ENCODE measurements around the gene EGLN2.
"Not testable (repeated sequence)": the region's sequence is repeated elsewhere in the genome, so short reads cannot be mapped to it uniquely, and the experiment has no call there.

Gene EGLN2

DNA sequence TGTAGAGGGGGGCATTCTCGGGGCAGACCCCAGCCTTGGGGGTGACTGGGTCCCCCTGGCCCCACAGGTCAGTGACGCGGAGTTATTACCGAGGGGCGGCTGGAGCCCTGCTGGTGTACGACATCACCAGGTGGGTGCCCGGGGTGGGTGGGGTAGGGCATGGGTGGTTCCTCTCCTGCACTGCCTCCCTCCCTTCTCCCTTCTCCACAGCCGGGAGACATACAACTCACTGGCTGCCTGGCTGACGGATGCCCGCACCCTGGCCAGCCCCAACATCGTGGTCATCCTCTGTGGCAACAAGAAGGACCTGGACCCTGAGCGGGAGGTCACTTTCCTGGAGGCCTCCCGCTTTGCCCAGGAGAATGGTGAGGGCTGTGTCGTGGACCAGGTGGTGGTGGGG lies 15.3 kb upstream of the EGLN2 start:
- H3K36me3 Mint-ChIP-seq, result peaks cover 47% of the 10 kb centered on the region

DNA sequence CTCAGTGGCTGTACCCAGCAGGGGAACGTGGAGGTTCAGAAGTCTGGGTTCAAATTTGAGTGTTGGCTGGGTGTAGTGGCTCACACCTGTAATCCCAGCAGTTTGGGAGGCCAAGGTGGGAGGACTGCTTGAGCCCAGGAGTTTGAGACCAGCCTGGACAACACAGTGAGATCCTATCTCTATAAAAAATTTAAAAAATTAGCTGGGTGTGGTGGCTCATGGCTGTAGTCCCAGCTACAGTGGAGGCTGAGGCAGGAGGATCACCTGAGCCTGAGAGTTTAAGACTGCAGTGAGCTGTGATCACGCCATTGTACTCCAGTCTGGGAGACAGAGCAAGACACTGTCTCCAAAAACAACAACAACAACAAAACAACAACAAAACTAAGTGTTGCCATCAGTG lies 14.8 kb upstream of the EGLN2 start:
- Mint-ChIP-seq H3K36me3 (peaks cover 46% of the 10 kb centered on the region), H3K4me1 (peaks cover 34% of the 10 kb centered on the region)
- not testable (repeated sequence) for H3K9me3 Mint-ChIP-seq; H3K4me3 Mint-ChIP-seq; DNase-seq (ENCODE audit: low spot score in 2 of 2); ATAC-seq (ENCODE audit: low read depth); H3K27me3 Mint-ChIP-seq; H3K27ac Mint-ChIP-seq

More for the DNA sequence above, 15.3 kb upstream of the EGLN2 start:
- H3K9me3 Mint-ChIP-seq, result no peaks in the 10 kb centered on the region
- no peaks in the 10 kb centered on the region for H3K27me3 Mint-ChIP-seq
- no peak overlapping the region for H3K4me3 Mint-ChIP-seq
- H3K27ac Mint-ChIP-seq, result no peak overlapping the region
- peaks cover 37% of the 10 kb centered on the region for H3K4me1 Mint-ChIP-seq
- DNase-seq (ENCODE audit: low spot score in 2 of 2), result no peak
- no peak for ATAC-seq (ENCODE audit: low read depth)

DNA sequence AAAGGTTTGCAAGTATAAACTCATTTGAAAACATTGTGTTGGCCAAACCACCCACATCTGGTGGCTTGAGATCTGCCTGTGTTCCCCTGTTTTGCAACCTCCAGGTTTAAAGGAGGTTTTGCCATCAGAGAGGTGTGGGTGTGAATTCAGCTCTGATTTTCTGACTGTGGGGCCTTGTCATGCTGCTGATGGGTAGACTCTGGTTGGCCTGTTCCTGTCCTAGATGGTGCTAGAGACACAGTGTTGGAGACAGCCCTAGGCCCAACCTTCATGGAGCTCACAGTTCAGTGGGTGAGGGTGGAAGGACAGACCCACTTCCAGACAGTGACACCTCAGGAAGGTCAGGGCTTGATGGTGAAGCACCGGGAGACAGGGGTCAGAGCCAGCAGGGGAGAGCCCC lies 13.5 kb upstream of the EGLN2 start:
- DNase-seq (ENCODE audit: low spot score in 2 of 2) (no peak), ATAC-seq (ENCODE audit: low read depth) (no peak)
- no peak overlapping the region for H3K4me3 Mint-ChIP-seq
- H3K36me3 Mint-ChIP-seq, result peaks cover 48% of the 10 kb centered on the region
- no peaks in the 10 kb centered on the region for H3K27me3 Mint-ChIP-seq
- H3K4me1 Mint-ChIP-seq, result peaks cover 25% of the 10 kb centered on the region
- no peaks in the 10 kb centered on the region for H3K9me3 Mint-ChIP-seq
- H3K27ac Mint-ChIP-seq, result no peak overlapping the region

DNA sequence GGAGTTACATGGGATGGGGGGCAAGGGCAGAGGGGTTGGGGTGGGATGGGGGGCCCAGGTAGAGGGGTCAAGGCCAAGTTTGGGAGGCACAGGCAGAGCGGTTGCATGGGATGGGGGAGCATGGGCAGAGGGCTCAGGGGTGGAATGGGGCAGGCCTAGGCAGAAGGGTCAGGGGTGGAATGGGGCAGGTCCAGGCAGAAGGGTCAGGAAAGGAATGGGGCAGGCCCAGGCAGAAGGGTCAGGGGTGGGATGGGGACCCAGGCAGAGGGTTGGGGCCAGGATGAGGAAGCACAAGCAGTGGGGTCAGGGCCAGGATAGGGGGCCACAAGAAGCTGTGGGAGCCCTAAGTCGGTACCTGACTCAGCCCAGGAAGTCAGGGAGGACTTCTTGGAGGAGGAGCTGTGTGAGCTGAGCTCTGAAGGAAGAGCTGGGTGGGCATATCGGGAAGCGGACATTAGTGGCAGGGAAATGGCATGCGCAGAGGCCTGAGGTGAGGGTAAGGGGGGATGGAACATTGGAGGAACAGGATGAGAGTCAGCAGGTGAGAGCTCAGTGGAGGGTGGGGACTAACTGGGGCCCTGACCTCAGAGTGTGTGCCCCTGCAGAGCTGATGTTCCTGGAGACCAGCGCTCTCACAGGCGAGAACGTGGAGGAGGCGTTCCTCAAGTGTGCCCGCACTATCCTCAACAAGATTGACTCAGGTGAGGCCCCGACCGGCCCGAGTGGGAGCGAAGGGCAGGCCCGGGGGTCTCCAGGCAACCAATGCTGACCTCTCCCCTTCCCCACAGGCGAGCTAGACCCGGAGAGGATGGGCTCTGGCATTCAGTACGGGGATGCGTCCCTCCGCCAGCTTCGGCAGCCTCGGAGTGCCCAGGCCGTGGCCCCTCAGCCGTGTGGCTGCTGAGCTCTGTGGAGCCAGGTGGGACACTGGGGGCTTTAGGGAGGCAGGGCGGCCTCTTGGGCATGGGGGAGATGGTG lies 12.6 kb upstream of the EGLN2 start:
- ATAC-seq (ENCODE audit: low read depth) (no peak), DNase-seq (ENCODE audit: low spot score in 2 of 2) (no peak)
- Mint-ChIP-seq H3K9me3 (no peaks in the 10 kb centered on the region), H3K4me1 (peaks cover 22% of the 10 kb centered on the region), H3K27ac (peak overlapping the region; percentile 70), H3K27me3 (no peaks in the 10 kb centered on the region), H3K36me3 (peaks cover 46% of the 10 kb centered on the region), H3K4me3 (no peak overlapping the region)

DNA sequence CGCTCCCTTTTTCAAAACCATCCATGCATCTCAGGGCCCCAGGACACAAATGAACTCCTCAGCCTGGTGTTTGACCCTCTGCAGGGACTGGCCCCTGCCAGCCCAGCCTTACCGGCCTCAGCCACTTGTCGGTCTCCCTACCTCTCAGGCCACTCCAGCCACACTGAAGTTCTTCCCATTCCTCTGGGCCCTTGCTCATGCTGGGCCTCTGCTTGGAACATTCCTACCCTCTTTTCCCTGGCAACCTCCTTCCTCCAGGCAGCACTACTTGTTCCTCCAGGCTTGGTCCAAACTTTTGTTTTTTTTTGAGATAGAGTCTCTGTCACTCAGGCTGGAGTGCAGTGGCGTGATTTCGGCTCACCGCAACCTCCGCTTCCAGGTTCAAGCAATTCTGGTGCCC lies 7.6 kb upstream of the EGLN2 start:
- H3K27me3 Mint-ChIP-seq, result no peaks in the 10 kb centered on the region
- peaks cover 30% of the 10 kb centered on the region for H3K36me3 Mint-ChIP-seq
- no peak overlapping the region for H3K4me3 Mint-ChIP-seq
- ATAC-seq (ENCODE audit: low read depth) (no peak), DNase-seq (ENCODE audit: low spot score in 2 of 2) (no peak)
- H3K4me1 Mint-ChIP-seq, result peaks cover 12% of the 10 kb centered on the region
- no peak overlapping the region for H3K27ac Mint-ChIP-seq
- H3K9me3 Mint-ChIP-seq, result no peaks in the 10 kb centered on the region

DNA sequence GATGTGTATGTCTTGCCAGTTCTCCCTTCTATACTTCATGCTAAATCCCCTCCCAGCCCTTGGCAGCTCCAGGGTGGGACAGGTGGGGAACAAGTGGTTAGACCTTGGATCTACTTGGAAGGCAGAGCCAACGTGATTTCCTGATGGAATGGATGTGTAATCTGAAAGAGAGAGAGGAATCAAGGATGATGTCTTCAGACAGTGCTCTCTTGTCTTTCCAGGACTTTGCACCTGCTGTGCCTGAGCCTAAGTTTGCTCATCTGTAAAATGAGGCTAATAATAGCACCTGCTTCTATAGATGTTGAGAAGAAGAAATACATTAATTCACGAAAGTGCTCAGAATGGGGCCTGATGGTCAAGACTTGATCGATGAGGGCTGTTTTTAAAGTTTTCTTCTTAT lies 7.0 kb upstream of the EGLN2 start:
- Mint-ChIP-seq H3K4me1 (peaks cover 14% of the 10 kb centered on the region), H3K4me3 (no peak overlapping the region), H3K9me3 (no peaks in the 10 kb centered on the region), H3K27me3 (no peaks in the 10 kb centered on the region), H3K27ac (peak overlapping the region; percentile 72), H3K36me3 (peaks cover 25% of the 10 kb centered on the region)
- ATAC-seq (ENCODE audit: low read depth) (no peak), DNase-seq (ENCODE audit: low spot score in 2 of 2) (no peak)

DNA sequence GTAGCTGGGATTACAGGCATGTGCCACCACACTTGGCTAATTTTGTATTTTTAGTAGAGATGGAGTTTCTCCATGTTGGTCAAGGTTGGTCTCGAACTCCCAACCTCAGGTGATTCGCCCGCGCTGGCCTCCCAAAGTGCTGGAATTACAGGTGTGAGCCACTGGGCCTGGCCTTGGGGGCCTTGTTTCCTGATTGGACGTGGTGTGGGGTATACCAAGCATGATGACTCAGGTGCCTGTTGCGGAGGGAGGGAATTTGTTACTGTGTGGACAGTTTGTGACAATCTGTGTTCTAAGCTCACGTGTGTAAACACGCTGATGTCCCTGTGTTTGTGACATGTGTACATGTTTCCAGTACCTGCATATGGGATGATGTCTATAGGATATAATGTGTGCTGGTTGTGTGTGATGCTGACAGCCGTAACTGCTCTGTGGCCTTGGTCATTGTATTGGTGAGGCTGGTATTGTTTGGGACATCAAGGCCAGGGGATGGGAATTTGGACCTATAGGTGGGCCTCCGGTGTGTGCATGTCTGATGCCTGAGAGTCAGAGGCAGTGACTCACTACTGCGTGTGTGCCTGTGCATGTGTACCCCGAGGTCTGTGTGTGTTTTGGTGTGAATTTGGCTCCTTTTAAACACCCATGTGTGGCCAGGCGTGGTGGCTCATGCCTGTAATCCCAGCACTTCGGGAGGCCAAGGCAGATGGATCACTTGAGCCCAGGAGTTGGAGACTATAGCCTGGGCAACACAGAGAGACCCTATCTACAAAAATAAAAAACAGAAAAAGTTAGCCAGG lies 1.6 kb upstream of the EGLN2 start:
- H3K4me1 Mint-ChIP-seq, result peaks cover 39% of the 10 kb centered on the region
- peak overlapping the region; percentile 35 for H3K4me3 Mint-ChIP-seq
- H3K36me3 Mint-ChIP-seq, result peaks cover 16% of the 10 kb centered on the region

DNA sequence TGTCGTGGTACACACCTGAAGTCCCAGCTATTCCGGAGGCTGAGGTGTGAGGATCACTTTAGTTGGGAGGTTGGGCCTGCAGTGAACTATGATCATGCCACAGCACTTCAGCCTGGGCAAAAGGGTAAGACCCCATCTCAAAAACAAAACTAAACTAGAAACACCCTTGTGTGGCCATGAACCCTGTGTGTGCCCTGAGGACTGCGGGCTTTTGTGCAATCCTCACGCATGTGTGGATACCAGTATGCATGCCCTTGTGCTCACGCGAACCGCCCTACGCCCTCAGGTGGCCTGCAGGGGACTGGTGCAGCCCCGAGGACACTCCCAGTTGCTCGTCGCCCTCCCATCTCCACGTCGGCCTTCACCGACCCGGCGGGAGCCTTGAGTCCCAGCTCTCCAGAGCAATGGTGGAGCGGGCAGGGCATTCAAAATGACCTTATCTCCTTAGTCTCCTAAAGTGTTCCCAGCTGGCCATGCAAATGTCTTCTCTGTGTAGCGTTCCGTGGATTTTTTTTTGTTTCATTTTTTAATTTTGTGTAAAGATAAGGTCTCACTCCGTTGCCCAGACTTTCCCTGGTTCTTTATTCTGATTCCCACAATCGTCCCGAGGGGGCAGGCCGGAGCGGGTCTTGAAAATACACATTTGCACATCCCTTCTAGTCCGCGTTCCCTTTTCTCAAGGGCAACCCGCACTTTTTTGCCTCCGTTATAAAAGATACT lies 868 bp upstream of the EGLN2 start:
- no peaks in the 10 kb centered on the region for H3K27me3 Mint-ChIP-seq
- DNase-seq (ENCODE audit: low spot score in 2 of 2), result peak in 1 of 2 donors; percentile 68
- peak; percentile 27 for ATAC-seq (ENCODE audit: low read depth)
- peaks cover 15% of the 10 kb centered on the region for H3K36me3 Mint-ChIP-seq
- H3K27ac Mint-ChIP-seq, result peak overlapping the region; percentile 94
- peak overlapping the region; percentile 93 for H3K4me3 Mint-ChIP-seq
- no peaks in the 10 kb centered on the region for H3K9me3 Mint-ChIP-seq
- H3K4me1 Mint-ChIP-seq, result peaks cover 45% of the 10 kb centered on the region

More for the DNA sequence above, 1.6 kb upstream of the EGLN2 start:
- no peaks in the 10 kb centered on the region for H3K9me3 Mint-ChIP-seq
- no peaks in the 10 kb centered on the region for H3K27me3 Mint-ChIP-seq
- ATAC-seq (ENCODE audit: low read depth), result no peak
- peak overlapping the region; percentile 94 for H3K27ac Mint-ChIP-seq
- no peak for DNase-seq (ENCODE audit: low spot score in 2 of 2)

DNA sequence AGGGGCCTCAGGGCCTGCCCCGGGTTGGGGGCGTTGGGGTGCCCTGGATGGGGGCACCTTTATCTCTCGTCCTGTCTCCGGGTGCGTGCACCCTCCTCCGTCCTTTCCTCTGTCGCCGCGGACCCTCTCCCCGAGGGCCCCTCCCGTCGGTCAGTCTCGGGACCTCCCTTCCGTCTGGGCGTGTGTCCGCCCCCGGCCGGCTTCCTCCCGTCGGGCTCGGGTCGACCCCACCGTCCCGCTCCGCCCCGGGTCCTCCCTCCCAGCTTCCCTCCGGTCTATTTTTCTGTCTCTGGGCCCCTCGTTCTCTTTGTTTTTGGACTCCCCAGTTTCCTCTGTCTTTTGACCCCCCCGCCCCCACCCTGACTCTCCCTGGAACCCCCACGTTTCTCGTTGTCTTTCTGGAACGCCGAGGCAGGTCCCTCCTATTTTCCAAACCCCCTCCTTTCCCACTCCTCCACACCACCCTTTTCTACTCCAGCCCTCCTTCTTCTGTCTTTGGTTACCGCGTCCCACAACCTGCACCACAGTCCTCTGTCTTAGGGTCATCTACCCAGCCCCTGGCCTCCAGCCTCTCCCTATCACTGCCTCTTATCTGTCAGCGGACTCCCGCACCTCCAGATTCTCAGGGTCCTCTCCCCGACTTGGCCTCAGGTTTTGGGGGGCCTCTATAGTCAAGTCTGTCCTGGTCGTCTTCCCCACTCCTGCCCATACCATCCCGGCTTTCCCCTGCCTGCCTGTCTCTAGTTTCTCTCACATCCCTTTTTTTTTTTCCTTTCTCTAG lies 757 bp downstream of the EGLN2 start:
- H3K27ac Mint-ChIP-seq, result peak overlapping the region; percentile 94
- peak overlapping the region; percentile 99 for H3K4me3 Mint-ChIP-seq
- peaks cover 19% of the 10 kb centered on the region for H3K36me3 Mint-ChIP-seq
- DNase-seq (ENCODE audit: low spot score in 2 of 2) (no peak), ATAC-seq (ENCODE audit: low read depth) (no peak)
- H3K9me3 Mint-ChIP-seq, result no peaks in the 10 kb centered on the region
- H3K27me3 Mint-ChIP-seq, result no peaks in the 10 kb centered on the region
- peaks cover 60% of the 10 kb centered on the region for H3K4me1 Mint-ChIP-seq

DNA sequence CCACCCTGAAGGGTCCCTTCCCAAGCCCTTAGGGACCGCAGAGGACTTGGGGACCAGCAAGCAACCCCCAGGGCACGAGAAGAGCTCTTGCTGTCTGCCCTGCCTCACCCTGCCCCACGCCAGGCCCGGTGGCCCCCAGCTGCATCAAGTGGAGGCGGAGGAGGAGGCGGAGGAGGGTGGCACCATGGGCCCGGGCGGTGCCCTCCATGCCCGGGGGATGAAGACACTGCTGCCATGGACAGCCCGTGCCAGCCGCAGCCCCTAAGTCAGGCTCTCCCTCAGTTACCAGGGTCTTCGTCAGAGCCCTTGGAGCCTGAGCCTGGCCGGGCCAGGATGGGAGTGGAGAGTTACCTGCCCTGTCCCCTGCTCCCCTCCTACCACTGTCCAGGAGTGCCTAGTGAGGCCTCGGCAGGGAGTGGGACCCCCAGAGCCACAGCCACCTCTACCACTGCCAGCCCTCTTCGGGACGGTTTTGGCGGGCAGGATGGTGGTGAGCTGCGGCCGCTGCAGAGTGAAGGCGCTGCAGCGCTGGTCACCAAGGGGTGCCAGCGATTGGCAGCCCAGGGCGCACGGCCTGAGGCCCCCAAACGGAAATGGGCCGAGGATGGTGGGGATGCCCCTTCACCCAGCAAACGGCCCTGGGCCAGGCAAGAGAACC lies 1.5 kb downstream of the EGLN2 start:
- Mint-ChIP-seq H3K9me3 (no peaks in the 10 kb centered on the region), H3K4me3 (peak overlapping the region; percentile 99), H3K36me3 (peaks cover 20% of the 10 kb centered on the region), H3K27ac (peak overlapping the region; percentile 94), H3K27me3 (no peaks in the 10 kb centered on the region), H3K4me1 (peaks cover 64% of the 10 kb centered on the region)
- ATAC-seq (ENCODE audit: low read depth) (no peak), DNase-seq (ENCODE audit: low spot score in 2 of 2) (no peak)

DNA sequence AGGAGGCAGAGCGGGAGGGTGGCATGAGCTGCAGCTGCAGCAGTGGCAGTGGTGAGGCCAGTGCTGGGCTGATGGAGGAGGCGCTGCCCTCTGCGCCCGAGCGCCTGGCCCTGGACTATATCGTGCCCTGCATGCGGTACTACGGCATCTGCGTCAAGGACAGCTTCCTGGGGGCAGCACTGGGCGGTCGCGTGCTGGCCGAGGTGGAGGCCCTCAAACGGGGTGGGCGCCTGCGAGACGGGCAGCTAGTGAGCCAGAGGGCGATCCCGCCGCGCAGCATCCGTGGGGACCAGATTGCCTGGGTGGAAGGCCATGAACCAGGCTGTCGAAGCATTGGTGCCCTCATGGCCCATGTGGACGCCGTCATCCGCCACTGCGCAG lies 2.0 kb downstream of the EGLN2 start:
- Mint-ChIP-seq H3K27ac (no peak overlapping the region), H3K4me3 (peak overlapping the region; percentile 99), H3K4me1 (peaks cover 64% of the 10 kb centered on the region), H3K9me3 (no peaks in the 10 kb centered on the region), H3K27me3 (no peaks in the 10 kb centered on the region), H3K36me3 (peaks cover 20% of the 10 kb centered on the region)
- no peak for ATAC-seq (ENCODE audit: low read depth)
- no peak for DNase-seq (ENCODE audit: low spot score in 2 of 2)

DNA sequence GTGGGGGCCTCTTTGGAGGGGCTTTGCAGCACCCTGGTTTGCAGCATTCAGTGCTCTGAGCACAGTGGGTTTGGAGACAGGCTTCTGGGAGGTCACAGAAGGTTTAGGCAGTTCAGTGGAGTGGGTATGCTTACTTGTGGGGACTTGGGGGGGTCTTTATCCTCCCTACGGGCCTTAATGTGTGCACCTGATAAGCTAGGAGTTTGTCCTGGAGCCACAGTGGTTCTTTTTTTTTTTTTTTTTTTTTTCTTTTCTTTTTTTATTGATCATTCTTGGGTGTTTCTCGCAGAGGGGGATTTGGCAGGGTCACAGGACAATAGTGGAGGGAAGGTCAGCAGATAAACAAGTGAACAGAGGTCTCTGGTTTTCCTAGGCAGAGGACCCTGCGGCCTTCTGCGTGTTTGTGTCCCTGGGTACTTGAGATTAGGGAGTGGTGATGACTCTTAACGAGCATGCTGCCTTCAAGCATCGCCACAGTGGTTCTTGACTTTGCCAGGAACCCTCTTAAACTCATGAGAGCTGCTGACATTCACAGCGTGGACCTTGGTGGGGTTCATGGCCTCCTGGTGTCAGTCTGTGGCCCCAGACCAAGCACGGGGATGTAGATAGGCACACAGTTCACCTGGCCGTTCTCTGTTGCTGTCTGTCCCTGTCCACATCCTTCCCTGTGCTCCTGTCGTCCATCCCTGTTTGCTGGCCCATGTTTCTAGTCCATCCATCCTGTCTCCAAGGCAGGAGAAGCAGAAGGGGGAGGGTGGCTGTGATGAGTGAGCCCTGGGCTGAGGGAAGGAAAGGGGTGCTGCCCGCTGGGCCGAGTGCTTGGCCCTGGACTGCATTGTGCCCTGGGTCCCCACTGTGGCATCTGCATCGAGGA lies 2.7 kb downstream of the EGLN2 start:
- Mint-ChIP-seq H3K36me3 (peaks cover 19% of the 10 kb centered on the region), H3K27me3 (no peaks in the 10 kb centered on the region), H3K4me1 (peaks cover 68% of the 10 kb centered on the region), H3K9me3 (no peaks in the 10 kb centered on the region), H3K27ac (peak overlapping the region; percentile 52), H3K4me3 (peak overlapping the region; percentile 99)
- ATAC-seq (ENCODE audit: low read depth), result no peak
- no peak for DNase-seq (ENCODE audit: low spot score in 2 of 2)

All from memory B cell (primary cell).